ENCODE results near the gene RBFOX1.

DNA sequence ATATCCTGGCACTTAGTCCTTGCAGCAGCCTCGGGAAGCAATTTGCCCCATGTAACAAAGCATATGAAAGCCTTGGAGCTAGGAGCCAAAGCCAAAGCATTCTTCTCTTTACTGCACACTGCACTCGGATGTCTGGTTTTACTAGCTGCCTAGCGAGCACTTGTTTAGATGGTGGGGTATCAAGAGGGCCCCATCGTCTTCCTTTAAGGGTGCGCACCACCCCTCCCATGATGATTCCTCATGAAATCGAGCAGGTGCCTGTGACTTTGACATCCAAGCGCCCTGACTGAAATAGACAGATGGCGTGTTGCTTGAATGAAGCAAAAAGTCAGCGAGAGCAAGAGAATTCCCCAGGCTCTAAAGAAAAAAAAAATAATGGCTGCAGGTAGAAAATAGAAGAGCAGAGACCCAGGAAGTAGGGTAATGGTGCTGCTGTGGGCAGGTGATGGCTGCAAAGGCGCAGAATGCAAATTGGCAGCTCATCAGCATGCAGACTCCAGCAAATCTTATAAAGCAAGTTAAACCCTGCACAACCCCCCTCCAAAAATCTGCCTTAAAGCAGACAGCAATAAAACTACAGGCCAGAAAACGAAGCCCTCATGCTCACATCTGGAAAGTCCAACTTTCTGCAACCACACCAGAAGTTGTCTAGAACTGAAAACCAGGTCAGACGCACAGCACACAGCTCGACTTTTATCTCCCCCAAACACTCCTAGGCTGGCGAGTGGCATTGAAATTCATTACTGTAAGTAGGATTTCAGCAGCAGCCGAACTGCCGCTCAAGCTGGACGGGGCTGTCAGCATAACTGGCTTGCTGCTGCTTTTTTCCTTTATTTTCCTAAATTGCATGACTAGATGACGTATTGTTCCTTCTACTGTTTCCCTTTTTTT, 384.3 kb downstream of the RBFOX1 start:
- TF ChIP-seq, protein P1, sequence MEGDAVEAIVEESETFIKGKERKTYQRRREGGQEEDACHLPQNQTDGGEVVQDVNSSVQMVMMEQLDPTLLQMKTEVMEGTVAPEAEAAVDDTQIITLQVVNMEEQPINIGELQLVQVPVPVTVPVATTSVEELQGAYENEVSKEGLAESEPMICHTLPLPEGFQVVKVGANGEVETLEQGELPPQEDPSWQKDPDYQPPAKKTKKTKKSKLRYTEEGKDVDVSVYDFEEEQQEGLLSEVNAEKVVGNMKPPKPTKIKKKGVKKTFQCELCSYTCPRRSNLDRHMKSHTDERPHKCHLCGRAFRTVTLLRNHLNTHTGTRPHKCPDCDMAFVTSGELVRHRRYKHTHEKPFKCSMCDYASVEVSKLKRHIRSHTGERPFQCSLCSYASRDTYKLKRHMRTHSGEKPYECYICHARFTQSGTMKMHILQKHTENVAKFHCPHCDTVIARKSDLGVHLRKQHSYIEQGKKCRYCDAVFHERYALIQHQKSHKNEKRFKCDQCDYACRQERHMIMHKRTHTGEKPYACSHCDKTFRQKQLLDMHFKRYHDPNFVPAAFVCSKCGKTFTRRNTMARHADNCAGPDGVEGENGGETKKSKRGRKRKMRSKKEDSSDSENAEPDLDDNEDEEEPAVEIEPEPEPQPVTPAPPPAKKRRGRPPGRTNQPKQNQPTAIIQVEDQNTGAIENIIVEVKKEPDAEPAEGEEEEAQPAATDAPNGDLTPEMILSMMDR (IDR thresholded peaks at IDR 0.05), result no peak
- no peak for TF ChIP-seq POLR2A (IDR thresholded peaks at IDR 0.05)
